C4-2B (cell line): ENCODE measurements around the gene WWC1.

Experiments
- CTCF ChIP-seq: fragments of 450-650 bp; conservative IDR thresholded peaks from 2 replicates; pipeline ENCODE4 v1.5.1; 2017; ENCODE audit warnings: mild to moderate bottlenecking
- ZFX ChIP-seq: fragments of 450-650 bp; IDR thresholded peaks from 2 replicates; pipeline ENCODE4 v1.6.1; 2017

GRCh38 chr5:168339109-168339771, 47.8 kb downstream of the WWC1 start:
- TF ChIP-seq CTCF: no peak
- no peak for TF ChIP-seq ZFX
